Measurements from ENCODE around the gene RHOT1. TPM values are rescaled to one million over a fixed set of nuclear protein-coding genes. Genes with fewer than 3 reads are reported as not detected.
"Not testable (repeated sequence)": the region's sequence is repeated elsewhere in the genome, so short reads cannot be mapped to it uniquely, and the experiment has no call there.

RHOT1 gene
- total RNA-seq, 1 experiment from 2014 or later, result 39.2 TPM

DNA sequence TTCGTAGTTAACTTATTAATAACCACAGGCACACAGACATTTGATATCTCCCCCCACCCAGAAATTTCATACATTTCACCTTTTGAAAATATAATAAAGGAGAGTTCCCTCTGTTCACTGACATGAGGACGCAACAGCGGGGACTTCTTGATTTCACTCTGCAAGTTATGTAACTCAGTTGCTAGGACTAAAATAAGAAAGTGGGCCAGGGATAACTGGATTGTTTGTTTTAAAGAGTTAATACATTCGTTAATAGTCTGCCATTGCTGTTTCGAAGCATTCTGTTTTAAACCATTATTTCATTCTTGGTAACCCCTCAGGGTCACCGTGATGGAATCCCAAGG, 1.2 kb downstream of the RHOT1 start:
- intact Hi-C loops (cut with micrococcal nuclease; ENCODE audit: unreplicated experiment) (no loop called here), in situ Hi-C loops (cut with HindIII; ENCODE audit: low pct_unique_long_range_greater_than_20kb, low sequenced_read_pairs) (no loop called here)
- peak overlapping the region; percentile 88 for H3K27ac ChIP-seq (ENCODE audit: low read length)
- H3K9me3 ChIP-seq (ENCODE audit: control insufficient read depth, insufficient read depth, low read depth, low read length), result no peaks in the 10 kb centered on the region
- peak overlapping the region; percentile 95 to 100 for H3K4me3 ChIP-seq (ENCODE audit: low read depth in 2 of 2, low read length in 2 of 2)
- H3K36me3 ChIP-seq (ENCODE audit: control insufficient read depth, insufficient read depth, low read length), result no peaks in the 10 kb centered on the region; the same call in 1 of the 2 replicates
- CTCF ChIA-PET, result no interaction called here
- no peaks in the 10 kb centered on the region for H3K27me3 ChIP-seq (ENCODE audit: control insufficient read depth, insufficient read depth, low read length)
- TF ChIP-seq, protein P1, sequence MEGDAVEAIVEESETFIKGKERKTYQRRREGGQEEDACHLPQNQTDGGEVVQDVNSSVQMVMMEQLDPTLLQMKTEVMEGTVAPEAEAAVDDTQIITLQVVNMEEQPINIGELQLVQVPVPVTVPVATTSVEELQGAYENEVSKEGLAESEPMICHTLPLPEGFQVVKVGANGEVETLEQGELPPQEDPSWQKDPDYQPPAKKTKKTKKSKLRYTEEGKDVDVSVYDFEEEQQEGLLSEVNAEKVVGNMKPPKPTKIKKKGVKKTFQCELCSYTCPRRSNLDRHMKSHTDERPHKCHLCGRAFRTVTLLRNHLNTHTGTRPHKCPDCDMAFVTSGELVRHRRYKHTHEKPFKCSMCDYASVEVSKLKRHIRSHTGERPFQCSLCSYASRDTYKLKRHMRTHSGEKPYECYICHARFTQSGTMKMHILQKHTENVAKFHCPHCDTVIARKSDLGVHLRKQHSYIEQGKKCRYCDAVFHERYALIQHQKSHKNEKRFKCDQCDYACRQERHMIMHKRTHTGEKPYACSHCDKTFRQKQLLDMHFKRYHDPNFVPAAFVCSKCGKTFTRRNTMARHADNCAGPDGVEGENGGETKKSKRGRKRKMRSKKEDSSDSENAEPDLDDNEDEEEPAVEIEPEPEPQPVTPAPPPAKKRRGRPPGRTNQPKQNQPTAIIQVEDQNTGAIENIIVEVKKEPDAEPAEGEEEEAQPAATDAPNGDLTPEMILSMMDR (IDR thresholded peaks at IDR 0.05), result no peak
- no peak for TF ChIP-seq SIN3A (IDR thresholded peaks at IDR 0.05; ENCODE audit: borderline replicate concordance, insufficient read depth, low read depth, low read length)
- TF ChIP-seq POLR2AphosphoS5 (IDR thresholded peaks at IDR 0.05; ENCODE audit: low read depth, low read length), result no peak
- TF ChIP-seq, protein P2, sequence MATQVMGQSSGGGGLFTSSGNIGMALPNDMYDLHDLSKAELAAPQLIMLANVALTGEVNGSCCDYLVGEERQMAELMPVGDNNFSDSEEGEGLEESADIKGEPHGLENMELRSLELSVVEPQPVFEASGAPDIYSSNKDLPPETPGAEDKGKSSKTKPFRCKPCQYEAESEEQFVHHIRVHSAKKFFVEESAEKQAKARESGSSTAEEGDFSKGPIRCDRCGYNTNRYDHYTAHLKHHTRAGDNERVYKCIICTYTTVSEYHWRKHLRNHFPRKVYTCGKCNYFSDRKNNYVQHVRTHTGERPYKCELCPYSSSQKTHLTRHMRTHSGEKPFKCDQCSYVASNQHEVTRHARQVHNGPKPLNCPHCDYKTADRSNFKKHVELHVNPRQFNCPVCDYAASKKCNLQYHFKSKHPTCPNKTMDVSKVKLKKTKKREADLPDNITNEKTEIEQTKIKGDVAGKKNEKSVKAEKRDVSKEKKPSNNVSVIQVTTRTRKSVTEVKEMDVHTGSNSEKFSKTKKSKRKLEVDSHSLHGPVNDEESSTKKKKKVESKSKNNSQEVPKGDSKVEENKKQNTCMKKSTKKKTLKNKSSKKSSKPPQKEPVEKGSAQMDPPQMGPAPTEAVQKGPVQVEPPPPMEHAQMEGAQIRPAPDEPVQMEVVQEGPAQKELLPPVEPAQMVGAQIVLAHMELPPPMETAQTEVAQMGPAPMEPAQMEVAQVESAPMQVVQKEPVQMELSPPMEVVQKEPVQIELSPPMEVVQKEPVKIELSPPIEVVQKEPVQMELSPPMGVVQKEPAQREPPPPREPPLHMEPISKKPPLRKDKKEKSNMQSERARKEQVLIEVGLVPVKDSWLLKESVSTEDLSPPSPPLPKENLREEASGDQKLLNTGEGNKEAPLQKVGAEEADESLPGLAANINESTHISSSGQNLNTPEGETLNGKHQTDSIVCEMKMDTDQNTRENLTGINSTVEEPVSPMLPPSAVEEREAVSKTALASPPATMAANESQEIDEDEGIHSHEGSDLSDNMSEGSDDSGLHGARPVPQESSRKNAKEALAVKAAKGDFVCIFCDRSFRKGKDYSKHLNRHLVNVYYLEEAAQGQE (IDR thresholded peaks at IDR 0.05; ENCODE audit: insufficient read depth in 1 of 2, low read depth in 2 of 2, low read length in 1 of 2), result no peak
- no peak for TF ChIP-seq TCF7L2 (IDR thresholded peaks at IDR 0.05; ENCODE audit: low read depth, low read length)
- ATAC-seq (no peak), DNase-seq (ENCODE audit: low read depth, low spot score) (no peak)
- TSS peak; percentile 81 for BruUV-seq (replicated peaks)
- H3K4me1 ChIP-seq (ENCODE audit: control insufficient read depth, insufficient read depth, low read length), result peaks cover 16% of the 10 kb centered on the region
- POLR2A ChIA-PET, result no interaction called here

DNA sequence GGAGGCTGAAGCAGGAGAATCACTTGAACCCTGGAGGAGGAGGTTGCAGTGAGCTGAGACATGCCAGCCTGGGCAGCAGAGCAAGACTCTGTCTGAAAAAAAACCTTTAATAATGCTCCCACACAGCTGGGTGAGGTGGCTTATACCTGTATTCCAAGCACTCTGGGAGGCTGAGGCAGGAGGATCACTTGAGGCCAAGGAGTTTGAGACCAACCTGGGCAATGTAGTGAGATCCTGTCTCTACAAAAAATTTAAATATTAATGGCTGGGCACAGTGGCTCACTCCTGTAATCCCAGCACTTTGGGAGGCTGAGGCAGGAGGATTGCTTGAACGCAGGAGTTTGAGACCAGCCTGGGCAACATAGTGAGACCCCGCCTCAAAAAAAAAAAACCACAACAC, 2.1 kb downstream of the RHOT1 start:
- ChIA-PET CTCF (interaction anchor here (0.6 kb wide), 1 partner anchor 83 kb away, joined by 3 read pairs; no protein-coding TSS in a partner anchor), POLR2A (interaction anchor here (0.5 kb wide), 1 partner anchor 48 kb away, joined by 7 read pairs; no protein-coding TSS in a partner anchor)
- in situ Hi-C loops (cut with HindIII; ENCODE audit: low pct_unique_long_range_greater_than_20kb, low sequenced_read_pairs); H3K9me3 ChIP-seq (ENCODE audit: control insufficient read depth, insufficient read depth, low read depth, low read length); H3K27me3 ChIP-seq (ENCODE audit: control insufficient read depth, insufficient read depth, low read length); ATAC-seq; H3K27ac ChIP-seq (ENCODE audit: low read length); H3K4me3 ChIP-seq (ENCODE audit: low read depth in 2 of 2, low read length in 2 of 2); intact Hi-C loops (cut with micrococcal nuclease; ENCODE audit: unreplicated experiment); H3K36me3 ChIP-seq (ENCODE audit: control insufficient read depth, insufficient read depth, low read length); DNase-seq (ENCODE audit: low read depth, low spot score); BruUV-seq (replicated peaks): not testable (repeated sequence)
- H3K4me1 ChIP-seq (ENCODE audit: control insufficient read depth, insufficient read depth, low read length), result peaks cover 16% of the 10 kb centered on the region

GRCh38 chr17:32148351-32148750, 6.0 kb downstream of the RHOT1 start:
- no peaks in the 10 kb centered on the region for H3K36me3 ChIP-seq (ENCODE audit: control insufficient read depth, insufficient read depth, low read length)
- in situ Hi-C loops (cut with HindIII; ENCODE audit: low pct_unique_long_range_greater_than_20kb, low sequenced_read_pairs) (no loop called here), intact Hi-C loops (cut with micrococcal nuclease; ENCODE audit: unreplicated experiment) (no loop called here)
- TF ChIP-seq, protein P2 (IDR thresholded peaks at IDR 0.05; ENCODE audit: insufficient read depth in 1 of 2, low read depth in 2 of 2, low read length in 1 of 2), result no peak
- TF ChIP-seq, protein P1 (IDR thresholded peaks at IDR 0.05), result no peak
- TF ChIP-seq TCF7L2 (IDR thresholded peaks at IDR 0.05; ENCODE audit: low read depth, low read length) (no peak), POLR2AphosphoS5 (IDR thresholded peaks at IDR 0.05; ENCODE audit: low read depth, low read length) (no peak), SIN3A (IDR thresholded peaks at IDR 0.05; ENCODE audit: borderline replicate concordance, insufficient read depth, low read depth, low read length) (no peak)
- CTCF ChIA-PET, result interaction anchor here (0.6 kb wide), 1 partner anchor 20 kb away, joined by 3 read pairs; no protein-coding TSS in a partner anchor
- no peaks in the 10 kb centered on the region for H3K9me3 ChIP-seq (ENCODE audit: control insufficient read depth, insufficient read depth, low read depth, low read length)
- POLR2A ChIA-PET, result no interaction called here
- H3K4me3 ChIP-seq (ENCODE audit: low read depth in 2 of 2, low read length in 2 of 2), result no peak overlapping the region
- H3K27me3 ChIP-seq (ENCODE audit: control insufficient read depth, insufficient read depth, low read length), result no peaks in the 10 kb centered on the region
- no peak overlapping the region for H3K27ac ChIP-seq (ENCODE audit: low read length)
- peaks cover 5% of the 10 kb centered on the region for H3K4me1 ChIP-seq (ENCODE audit: control insufficient read depth, insufficient read depth, low read length)
- DNase-seq (ENCODE audit: low read depth, low spot score) (no peak), ATAC-seq (0 out of 2 replicates have a peak, but pooled peaks have one; percentile 41)
- no TSS peak for BruUV-seq (replicated peaks)

All from Panc1 (cell line).